HEK293T (cell line): ENCODE data around the gene ARHGAP12.
"Not testable (repeated sequence)": the region's sequence is repeated elsewhere in the genome, so short reads cannot be mapped to it uniquely, and the experiment has no call there.

Experiments used
- CTCF ChIA-PET: fragments of 350-600 bp; formaldehyde crosslinking; extraction: SDS; loops from one replicate; lab custom pipeline; 2021; ENCODE audit warnings: antibody characterized with exemption, inconsistent platforms; lab: Yijun Ruan, JAX
- POLR2A ChIA-PET: fragments of 350-600 bp; formaldehyde crosslinking; extraction: SDS; loops from one replicate; lab custom pipeline; 2020; ENCODE audit warnings: antibody characterized with exemption, inconsistent platforms; lab: Yijun Ruan, JAX
- DNase-seq: peaks from one replicate; pipeline ENCODE4 v3.0.0; 2012; ENCODE audit warnings: mixed read lengths; ENCODE audit errors: extremely low spot score
- ARNT ChIP-seq: fragments of 450-650 bp; IDR thresholded peaks from 2 replicates; pipeline ENCODE4 v1.6.1; 2017; ENCODE audit warnings: mild to moderate bottlenecking
- BHLHE40 ChIP-seq: fragments of 450-650 bp; IDR thresholded peaks from 2 replicates; pipeline ENCODE4 v1.6.1; 2016; ENCODE audit warnings: mild to moderate bottlenecking, moderate library complexity, borderline replicate concordance
- CTBP1 ChIP-seq: fragments of 450-650 bp; IDR thresholded peaks from 2 replicates; pipeline ENCODE4 v1.6.1; 2016; ENCODE audit warnings: borderline replicate concordance
- ELF4 ChIP-seq: fragments of 450-650 bp; IDR thresholded peaks from 2 replicates; pipeline ENCODE4 v1.6.1; 2017; ENCODE audit warnings: antibody characterized with exemption
- FOXA1 ChIP-seq: fragments of 450-650 bp; IDR thresholded peaks from 2 replicates; pipeline ENCODE4 v1.6.1; 2016; ENCODE audit warnings: mild to moderate bottlenecking
- FOXK2 ChIP-seq: fragments of 450-650 bp; IDR thresholded peaks from 2 replicates; pipeline ENCODE4 v1.6.1; 2016; ENCODE audit warnings: mild to moderate bottlenecking
- FOXM1 ChIP-seq: fragments of 450-650 bp; IDR thresholded peaks from 2 replicates; pipeline ENCODE4 v1.6.1; 2017; ENCODE audit warnings: mild to moderate bottlenecking, borderline replicate concordance
- HDGF ChIP-seq: fragments of 450-650 bp; IDR thresholded peaks from 2 replicates; pipeline ENCODE4 v1.6.1; 2017; ENCODE audit warnings: antibody characterized with exemption, borderline replicate concordance
- L3MBTL2 ChIP-seq: fragments of 450-650 bp; conservative IDR thresholded peaks from 2 replicates; pipeline ENCODE4 v1.6.1; 2016; ENCODE audit warnings: mild to moderate bottlenecking
- LEF1 ChIP-seq: fragments of 450-650 bp; IDR thresholded peaks from 2 replicates; pipeline ENCODE4 v1.6.1; 2017; ENCODE audit warnings: mild to moderate bottlenecking, borderline replicate concordance
- NFRKB ChIP-seq: fragments of 450-650 bp; IDR thresholded peaks from 2 replicates; pipeline ENCODE4 v1.6.1; 2016; ENCODE audit warnings: mild to moderate bottlenecking, moderate library complexity
- PKNOX1 ChIP-seq: fragments of 450-650 bp; IDR thresholded peaks from 2 replicates; pipeline ENCODE4 v1.6.1; 2016
- SP1 ChIP-seq: fragments of 450-650 bp; IDR thresholded peaks from 2 replicates; pipeline ENCODE4 v1.6.1; 2017
- SUZ12 ChIP-seq: fragments of 450-650 bp; IDR thresholded peaks from 2 replicates; pipeline ENCODE4 v1.6.1; 2016; ENCODE audit warnings: mild to moderate bottlenecking
- TARDBP ChIP-seq: fragments of 450-650 bp; IDR thresholded peaks from 2 replicates; pipeline ENCODE4 v1.6.1; 2016
- ZNF384 ChIP-seq: fragments of 450-650 bp; IDR thresholded peaks from 2 replicates; pipeline ENCODE4 v1.6.1; 2016

The ARHGAP12 gene

GRCh38 chr10:31972519-31973041 is 43.9 kb upstream of the ARHGAP12 start:
- ChIA-PET POLR2A (no interaction called here), CTCF (no interaction called here)
- no peak for TF ChIP-seq FOXA1
- TF ChIP-seq FOXM1: no peak
- TF ChIP-seq HDGF: no peak
- TF ChIP-seq L3MBTL2: no peak
- TF ChIP-seq ARNT: no peak
- DNase-seq: no peak

GRCh38 chr10:31969847-31970246 is 41.2 kb upstream of the ARHGAP12 start:
- DNase-seq, CTCF ChIA-PET, POLR2A ChIA-PET: not testable (repeated sequence)

GRCh38 chr10:31963589-31963980 is 35.0 kb upstream of the ARHGAP12 start:
- TF ChIP-seq ZNF384: no peak
- TF ChIP-seq ELF4: no peak
- TF ChIP-seq PKNOX1: no peak
- TF ChIP-seq NFRKB: no peak
- no peak for TF ChIP-seq BHLHE40
- no peak for TF ChIP-seq L3MBTL2
- no peak for TF ChIP-seq FOXA1
- TF ChIP-seq FOXM1: no peak
- no peak for TF ChIP-seq SP1
- ChIA-PET CTCF (no interaction called here), POLR2A (no interaction called here)
- DNase-seq: no peak

- TF ChIP-seq BHLHE40 (no peak), ELF4 (no peak), HDGF (no peak), L3MBTL2 (no peak), SUZ12 (no peak), NFRKB (no peak), CTBP1 (no peak), TARDBP (no peak), ARNT (no peak), FOXA1 (no peak), FOXK2 (no peak), FOXM1 (no peak), ZNF384 (no peak), LEF1 (no peak), PKNOX1 (no peak), SP1 (no peak)
- POLR2A ChIA-PET: no interaction called here
- CTCF ChIA-PET: no interaction called here
- DNase-seq: no peak
These were observed 34.4 kb upstream of the ARHGAP12 start for GRCh38 chr10:31962826-31963588.

- DNase-seq: no peak
- no peak for TF ChIP-seq PKNOX1
- no peak for TF ChIP-seq ARNT
- TF ChIP-seq HDGF: no peak
- no peak for TF ChIP-seq ELF4
- TF ChIP-seq SP1: no peak
- TF ChIP-seq SUZ12: no peak
- TF ChIP-seq FOXM1: no peak
- TF ChIP-seq CTBP1: no peak
- no peak for TF ChIP-seq FOXA1
- TF ChIP-seq TARDBP: no peak
- ChIA-PET POLR2A (no interaction called here), CTCF (no interaction called here)
These were observed 32.8 kb upstream of the ARHGAP12 start for GRCh38 chr10:31961277-31962074.

GRCh38 chr10:31959461-31960173 is 31.0 kb upstream of the ARHGAP12 start:
- no peak for DNase-seq
- ChIA-PET CTCF (no interaction called here), POLR2A (no interaction called here)
- no peak for TF ChIP-seq NFRKB
- TF ChIP-seq TARDBP: no peak
- TF ChIP-seq BHLHE40: no peak
- TF ChIP-seq FOXK2: no peak
- no peak for TF ChIP-seq HDGF
- no peak for TF ChIP-seq PKNOX1
- no peak for TF ChIP-seq FOXM1
- no peak for TF ChIP-seq SP1
- TF ChIP-seq FOXA1: no peak
- no peak for TF ChIP-seq SUZ12
- TF ChIP-seq LEF1: no peak
- TF ChIP-seq CTBP1: no peak
- TF ChIP-seq ELF4: no peak
- TF ChIP-seq L3MBTL2: no peak
- no peak for TF ChIP-seq ZNF384
- no peak for TF ChIP-seq ARNT
